Measurements from ENCODE around the gene NUP210L.
"Not testable (repeated sequence)": the region's sequence is repeated elsewhere in the genome, so short reads cannot be mapped to it uniquely, and the experiment has no call there.

The NUP210L gene

DNA sequence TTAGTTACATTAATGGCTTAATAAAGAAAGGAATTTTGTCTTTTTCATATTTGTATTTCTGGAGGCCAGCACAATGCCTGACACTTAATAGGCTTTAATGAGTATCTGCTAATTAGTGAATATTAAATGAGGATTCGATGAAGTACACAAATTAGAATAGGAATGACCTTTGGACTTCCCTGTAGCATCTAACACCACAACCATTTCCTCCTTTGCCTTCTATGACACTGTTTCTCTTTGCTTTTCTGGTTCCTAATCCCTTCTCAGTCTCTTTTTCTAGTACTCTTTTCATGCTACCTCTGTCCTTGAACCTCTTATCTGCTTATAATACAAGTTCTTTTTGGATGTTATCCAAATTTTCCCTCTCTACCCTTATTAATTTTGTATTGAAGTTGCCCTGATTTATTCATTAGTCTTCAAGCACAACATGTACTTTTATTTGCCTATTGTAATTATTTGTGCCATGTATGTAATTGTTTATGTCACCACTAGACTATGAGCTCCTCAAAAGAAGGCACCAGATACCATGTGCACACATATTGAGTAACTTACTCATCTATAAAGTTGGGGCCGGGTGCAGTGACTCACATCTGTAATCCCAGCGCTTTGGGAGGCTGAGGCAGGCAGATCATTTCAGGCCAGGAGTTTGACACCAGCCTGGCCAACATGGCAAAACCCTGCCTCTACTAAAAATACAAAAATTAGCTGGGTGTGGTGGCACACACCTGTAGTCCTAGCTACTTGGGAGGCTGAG, 140.5 kb downstream of the NUP210L start:
- Histone ChIP-seq H3K4me1 (ENCODE audit: control insufficient read depth in 1 of 2, insufficient read depth in 1 of 2, low read depth in 1 of 2, low read length in 1 of 2) (no peaks in the 10 kb centered on the region), H3K9me3 (no peaks in the 10 kb centered on the region), H3K27ac (no peak overlapping the region), H3K27me3 (peaks cover 4% of the 10 kb centered on the region), H3K4me3 (ENCODE audit: low read depth in 1 of 2, low read length in 1 of 2) (no peak overlapping the region), H3K36me3 (no peaks in the 10 kb centered on the region)
- no peak for TF ChIP-seq CTCF (IDR thresholded peaks at IDR 0.05)

DNA sequence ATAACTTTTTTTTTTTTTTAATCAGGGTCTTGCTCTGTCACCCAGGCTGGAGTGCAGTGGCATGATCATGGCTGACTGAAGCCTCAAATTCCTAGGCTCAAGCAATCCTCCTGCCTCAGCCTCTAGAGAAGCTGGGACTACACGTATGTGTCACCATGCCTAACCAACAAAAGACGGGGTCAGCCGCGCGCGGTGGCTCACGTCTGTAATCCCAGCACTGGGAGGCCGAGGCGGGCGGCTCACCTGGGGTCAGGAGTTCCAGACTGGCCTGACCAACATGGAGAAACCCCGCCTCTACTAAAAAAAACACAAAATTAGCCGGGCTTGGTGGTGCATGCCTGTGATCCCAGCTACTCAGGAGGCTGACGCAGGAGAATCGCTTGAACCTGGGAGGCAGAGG, 142.3 kb downstream of the NUP210L start:
- not testable (repeated sequence) for H3K27me3 ChIP-seq; H3K27ac ChIP-seq; H3K4me1 ChIP-seq (ENCODE audit: control insufficient read depth in 1 of 2, insufficient read depth in 1 of 2, low read depth in 1 of 2, low read length in 1 of 2); H3K9me3 ChIP-seq; H3K36me3 ChIP-seq; H3K4me3 ChIP-seq (ENCODE audit: low read depth in 1 of 2, low read length in 1 of 2)

DNA sequence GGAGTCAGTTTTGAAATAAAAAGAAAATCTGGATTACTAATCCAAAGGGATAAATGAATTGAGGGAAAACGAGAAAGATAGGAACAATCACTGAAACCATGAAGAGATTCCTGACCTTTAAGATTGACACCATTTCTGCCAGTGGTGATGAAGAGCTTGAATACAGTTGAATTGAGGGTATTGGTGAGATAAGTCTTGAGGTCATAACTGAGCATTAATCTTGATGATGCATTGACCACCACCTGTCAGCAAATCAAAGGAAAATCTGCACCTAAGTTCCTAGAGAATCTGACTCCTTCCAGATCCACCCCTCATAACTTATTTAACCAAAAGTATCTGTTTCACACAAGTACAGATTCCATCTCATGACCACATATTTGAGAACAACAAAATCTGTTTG, 142.7 kb downstream of the NUP210L start:
- no peaks in the 10 kb centered on the region for H3K4me1 ChIP-seq (ENCODE audit: control insufficient read depth in 1 of 2, insufficient read depth in 1 of 2, low read depth in 1 of 2, low read length in 1 of 2)
- no peaks in the 10 kb centered on the region for H3K36me3 ChIP-seq
- peaks cover 4% of the 10 kb centered on the region for H3K27me3 ChIP-seq
- H3K27ac ChIP-seq = no peak overlapping the region
- no peak overlapping the region for H3K4me3 ChIP-seq (ENCODE audit: low read depth in 1 of 2, low read length in 1 of 2)
- no peaks in the 10 kb centered on the region for H3K9me3 ChIP-seq
- TF ChIP-seq CTCF (IDR thresholded peaks at IDR 0.05) = no peak

- Histone ChIP-seq H3K27ac (no peak overlapping the region), H3K4me3 (ENCODE audit: low read depth in 1 of 2, low read length in 1 of 2) (no peak overlapping the region), H3K27me3 (no peaks in the 10 kb centered on the region), H3K4me1 (ENCODE audit: control insufficient read depth in 1 of 2, insufficient read depth in 1 of 2, low read depth in 1 of 2, low read length in 1 of 2) (no peaks in the 10 kb centered on the region), H3K9me3 (no peaks in the 10 kb centered on the region), H3K36me3 (no peaks in the 10 kb centered on the region)
- no peak for TF ChIP-seq CTCF (IDR thresholded peaks at IDR 0.05)
Observed at GRCh38 chr1:154006136-154006535, 148.7 kb downstream of the NUP210L start.

GRCh38 chr1:154000420-154000819, 154.5 kb downstream of the NUP210L start:
- H3K4me3 ChIP-seq (ENCODE audit: low read depth in 1 of 2, low read length in 1 of 2) = no peak overlapping the region
- no peaks in the 10 kb centered on the region for H3K9me3 ChIP-seq
- no peaks in the 10 kb centered on the region for H3K4me1 ChIP-seq (ENCODE audit: control insufficient read depth in 1 of 2, insufficient read depth in 1 of 2, low read depth in 1 of 2, low read length in 1 of 2)
- H3K27me3 ChIP-seq = no peaks in the 10 kb centered on the region
- H3K27ac ChIP-seq = no peak overlapping the region
- no peak for TF ChIP-seq CTCF (IDR thresholded peaks at IDR 0.05)
- peaks cover 3% of the 10 kb centered on the region for H3K36me3 ChIP-seq

DNA sequence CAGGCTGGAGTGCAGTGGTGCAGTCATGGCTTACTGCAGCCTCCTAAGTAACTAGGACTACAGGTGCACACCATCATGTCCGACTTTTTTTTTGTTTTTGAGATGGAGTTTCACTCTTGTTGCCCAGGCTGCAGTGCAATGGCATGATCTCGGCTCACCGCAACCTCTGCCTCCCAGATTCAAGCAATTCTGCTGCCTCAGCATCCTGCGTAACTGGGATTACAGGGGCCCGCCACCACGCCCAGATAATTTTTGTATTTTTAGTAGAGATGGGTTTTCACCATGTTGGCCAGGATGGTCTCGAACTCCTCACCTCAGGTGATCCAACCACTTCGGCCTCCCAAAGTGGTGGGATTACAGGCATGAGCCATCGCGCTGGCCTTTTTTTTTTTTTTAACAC, 158.0 kb downstream of the NUP210L start:
- H3K36me3 ChIP-seq = peaks cover 32% of the 10 kb centered on the region
- H3K27me3 ChIP-seq; H3K4me1 ChIP-seq (ENCODE audit: control insufficient read depth in 1 of 2, insufficient read depth in 1 of 2, low read depth in 1 of 2, low read length in 1 of 2); H3K4me3 ChIP-seq (ENCODE audit: low read depth in 1 of 2, low read length in 1 of 2); H3K9me3 ChIP-seq; H3K27ac ChIP-seq: not testable (repeated sequence)

Data from neutrophil (primary cell).